OCI-LY3 (cell line): ENCODE data around the gene TAF10.

Experiments
- EZH2phosphoT487 ChIP-seq: fragments of 200-600 bp; shearing (Covaris generic); IDR thresholded peaks from 2 replicates; pipeline ENCODE4 v1.6.1; 2018; ENCODE audit warnings: antibody characterized with exemption, mixed run types, low read depth
- TF ChIP-seq, protein P1 (sequence below): fragments of 200-600, 300-600 bp; sonication (generic); IDR thresholded peaks from 2 replicates; pipeline ENCODE4 v1.5.1; 2014; ENCODE audit warnings: antibody characterized with exemption, low read length, low read depth

DNA sequence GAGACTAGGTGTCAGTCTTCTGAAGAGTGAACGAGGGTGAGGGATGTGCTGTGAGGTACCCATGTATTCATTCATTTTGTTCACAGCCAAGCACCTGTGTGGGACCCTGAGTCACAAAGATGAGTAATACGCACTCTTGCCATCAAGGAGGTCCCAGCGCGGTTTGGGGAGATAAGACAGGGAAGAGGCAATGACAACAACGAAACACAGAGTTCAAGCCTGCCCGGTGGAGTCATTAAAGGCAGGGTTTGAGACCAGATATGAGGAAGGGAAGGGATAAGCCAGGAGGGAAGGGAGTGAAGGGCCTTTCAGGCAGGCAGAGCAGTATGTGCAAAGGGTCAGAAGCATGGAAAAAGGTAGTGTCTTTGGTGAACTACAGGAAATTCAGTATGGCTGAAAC lies 39.0 kb upstream of the TAF10 start:
- TF ChIP-seq EZH2phosphoT487 = no peak
- TF ChIP-seq, protein P1, sequence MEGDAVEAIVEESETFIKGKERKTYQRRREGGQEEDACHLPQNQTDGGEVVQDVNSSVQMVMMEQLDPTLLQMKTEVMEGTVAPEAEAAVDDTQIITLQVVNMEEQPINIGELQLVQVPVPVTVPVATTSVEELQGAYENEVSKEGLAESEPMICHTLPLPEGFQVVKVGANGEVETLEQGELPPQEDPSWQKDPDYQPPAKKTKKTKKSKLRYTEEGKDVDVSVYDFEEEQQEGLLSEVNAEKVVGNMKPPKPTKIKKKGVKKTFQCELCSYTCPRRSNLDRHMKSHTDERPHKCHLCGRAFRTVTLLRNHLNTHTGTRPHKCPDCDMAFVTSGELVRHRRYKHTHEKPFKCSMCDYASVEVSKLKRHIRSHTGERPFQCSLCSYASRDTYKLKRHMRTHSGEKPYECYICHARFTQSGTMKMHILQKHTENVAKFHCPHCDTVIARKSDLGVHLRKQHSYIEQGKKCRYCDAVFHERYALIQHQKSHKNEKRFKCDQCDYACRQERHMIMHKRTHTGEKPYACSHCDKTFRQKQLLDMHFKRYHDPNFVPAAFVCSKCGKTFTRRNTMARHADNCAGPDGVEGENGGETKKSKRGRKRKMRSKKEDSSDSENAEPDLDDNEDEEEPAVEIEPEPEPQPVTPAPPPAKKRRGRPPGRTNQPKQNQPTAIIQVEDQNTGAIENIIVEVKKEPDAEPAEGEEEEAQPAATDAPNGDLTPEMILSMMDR = no peak
